Breast epithelium (tissue), 3 donors: ENCODE results near the gene SNX30.

Experiments used
- POLR2A ChIP-seq: fragments of 450-650 bp; IDR thresholded peaks from one replicate; pipeline ENCODE4 v1.6.1; 2016; ENCODE audit warnings: antibody characterized with exemption, mild to moderate bottlenecking, moderate library complexity
- POLR2AphosphoS5 ChIP-seq, 3 donors: sonication (generic); formaldehyde crosslinking; IDR thresholded peaks; one replicate each; pipeline ENCODE4 v1.6.1; 2017; ENCODE audit warnings: antibody characterized with exemption in 3 of 3
- TF ChIP-seq, protein P1 (sequence below), 3 donors: fragments of 450-650 bp; IDR thresholded peaks; one replicate each; pipeline ENCODE4 v1.5.1; 2016 to 2017; ENCODE audit warnings: antibody characterized with exemption in 3 of 3, mild to moderate bottlenecking in 3 of 3, moderate library complexity in 3 of 3

DNA sequence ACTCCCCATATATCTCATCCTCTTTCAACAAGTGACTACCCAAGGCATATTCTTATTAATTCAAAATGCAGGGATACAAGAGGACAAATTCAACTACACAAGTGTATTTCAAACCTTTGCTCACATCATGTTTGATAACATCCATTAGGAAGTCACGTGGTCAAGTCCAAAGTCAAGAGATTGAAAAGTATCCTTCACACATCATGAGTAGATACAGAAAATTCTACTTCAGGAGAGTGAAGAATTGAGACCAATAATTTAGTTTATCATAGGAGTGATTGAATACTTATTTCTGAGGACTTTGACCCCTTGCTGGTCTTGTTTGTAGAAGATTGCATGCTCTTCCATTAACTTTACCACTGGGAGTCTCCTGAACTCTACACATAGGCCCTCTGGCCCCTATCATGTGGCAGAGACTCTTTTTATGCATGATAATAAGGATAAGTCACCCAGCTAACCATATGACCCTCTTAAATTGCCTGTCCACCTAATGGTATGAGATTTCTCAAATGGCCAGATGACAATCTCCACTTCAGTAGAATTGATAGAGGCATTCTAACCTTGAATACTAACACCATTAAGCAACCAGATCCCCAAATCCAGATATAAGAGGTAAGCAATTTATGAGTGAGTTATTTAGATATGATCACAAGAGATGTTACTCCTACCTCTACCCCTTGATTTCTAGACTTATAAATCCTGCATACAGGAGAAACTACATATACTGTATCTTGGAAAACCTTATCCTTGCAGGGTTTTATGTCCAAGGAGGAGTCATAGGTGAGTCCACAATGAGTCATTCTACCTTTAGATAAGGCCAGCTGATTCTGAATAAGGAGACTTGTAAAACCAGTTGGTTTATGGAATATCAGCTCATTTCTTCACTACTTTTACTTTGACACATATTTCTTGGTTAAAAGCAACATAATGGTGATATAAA, 166.8 kb downstream of the SNX30 start:
- no peak for TF ChIP-seq POLR2AphosphoS5 (IDR thresholded peaks at IDR 0.05)
- TF ChIP-seq POLR2A = no peak
- TF ChIP-seq, protein P1, sequence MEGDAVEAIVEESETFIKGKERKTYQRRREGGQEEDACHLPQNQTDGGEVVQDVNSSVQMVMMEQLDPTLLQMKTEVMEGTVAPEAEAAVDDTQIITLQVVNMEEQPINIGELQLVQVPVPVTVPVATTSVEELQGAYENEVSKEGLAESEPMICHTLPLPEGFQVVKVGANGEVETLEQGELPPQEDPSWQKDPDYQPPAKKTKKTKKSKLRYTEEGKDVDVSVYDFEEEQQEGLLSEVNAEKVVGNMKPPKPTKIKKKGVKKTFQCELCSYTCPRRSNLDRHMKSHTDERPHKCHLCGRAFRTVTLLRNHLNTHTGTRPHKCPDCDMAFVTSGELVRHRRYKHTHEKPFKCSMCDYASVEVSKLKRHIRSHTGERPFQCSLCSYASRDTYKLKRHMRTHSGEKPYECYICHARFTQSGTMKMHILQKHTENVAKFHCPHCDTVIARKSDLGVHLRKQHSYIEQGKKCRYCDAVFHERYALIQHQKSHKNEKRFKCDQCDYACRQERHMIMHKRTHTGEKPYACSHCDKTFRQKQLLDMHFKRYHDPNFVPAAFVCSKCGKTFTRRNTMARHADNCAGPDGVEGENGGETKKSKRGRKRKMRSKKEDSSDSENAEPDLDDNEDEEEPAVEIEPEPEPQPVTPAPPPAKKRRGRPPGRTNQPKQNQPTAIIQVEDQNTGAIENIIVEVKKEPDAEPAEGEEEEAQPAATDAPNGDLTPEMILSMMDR (IDR thresholded peaks at IDR 0.05) = no peak
